Gastrocnemius medialis (tissue), 4 donors: ENCODE results near the gene PBX3. TPM values are rescaled to one million over a fixed set of nuclear protein-coding genes. Genes with fewer than 3 reads are reported as not detected.

Source experiments
- ATAC-seq, 2 donors: fragments of 150-250 bp; one replicate each; pipeline ENCODE4 v1.9.1; 2016
- DNase-seq, 2 donors: peaks; one replicate each; pipeline ENCODE4 v3.0.0-alpha.2; 2019
- H3K27ac ChIP-seq, 4 donors: fragments of 200-600 bp; sonication (generic); 1 replicate in 1 of 4; 2 replicates in 3 of 4; pipeline ENCODE4 v1.5.1; 2016 to 2018; ENCODE audit warnings: mild to moderate bottlenecking in 2 of 4, moderate library complexity in 1 of 4
- H3K27me3 ChIP-seq, 3 donors: fragments of 200-600 bp; sonication (generic) in 2 of 3; 1 replicate in 1 of 3; 2 replicates in 2 of 3; pipeline versions ENCODE4 v1.5.1 to v1.6.0; 2016 to 2019; ENCODE audit warnings: mild to moderate bottlenecking in 1 of 3, moderate library complexity in 1 of 3
- H3K36me3 ChIP-seq, 2 donors: fragments of 200-600 bp; sonication (generic) in 1 of 2; one replicate each; pipeline ENCODE4 v1.5.1; 2017 to 2018
- H3K4me1 ChIP-seq, 2 donors: fragments of 200-600 bp; sonication (generic) in 1 of 2; one replicate each; pipeline ENCODE4 v1.5.1; 2016 to 2017; ENCODE audit warnings: mild to moderate bottlenecking in 2 of 2
- H3K4me3 ChIP-seq, 4 donors: fragments of 200-600 bp; sonication (generic) in 3 of 4; 1 replicate in 1 of 4; 2 replicates in 3 of 4; pipeline ENCODE4 v1.5.1; 2016 to 2019; ENCODE audit warnings: mild to moderate bottlenecking in 2 of 4
- H3K9me3 ChIP-seq, 3 donors: fragments of 200-600 bp; sonication (generic) in 2 of 3; 1 replicate in 1 of 3; 2 replicates in 2 of 3; pipeline ENCODE4 v1.5.1; 2016 to 2019
- CTCF ChIP-seq, 5 experiments: fragments of 450-650 bp in 3 of 5; fragments of 200-600 bp in 2 of 5; sonication (generic) in 2 of 5; IDR thresholded peaks in 4 of 5; conservative IDR thresholded peaks in 1 of 5; 1 replicate in 4 of 5; 2 replicates in 1 of 5; pipeline ENCODE4 v1.5.1; 2016 to 2019; ENCODE audit warnings: antibody characterized with exemption in 5 of 5, mild to moderate bottlenecking in 3 of 5, moderate library complexity in 3 of 5
- POLR2A ChIP-seq, 2 donors: fragments of 450-650 bp; IDR thresholded peaks; one replicate each; pipeline ENCODE4 v1.6.1; 2017; ENCODE audit warnings: antibody characterized with exemption in 2 of 2, mild to moderate bottlenecking in 2 of 2, moderate library complexity in 2 of 2
- in situ Hi-C, 4 donors: fragments of 200-750 bp; cut with MboI; loops; one replicate each; pipeline versions ENCODE4 v1.15.0 to v1.8.0; 2017; ENCODE audit warnings: low sequenced_read_pairs in 4 of 4
- intact Hi-C: fragments of 100-400 bp; cut with DNase I; formaldehyde crosslinking; loops from one replicate; pipeline ENCODE4 v1.15.1; 2023; ENCODE audit warnings: low total_unique reads
- total RNA-seq, 4 donors: library from RNA; depleted of rRNA; stranded (reverse); fragments of >200 nt; gene quantifications; one replicate each; pipeline versions ENCODE4 v1.1.0 to v1.2.3, GENCODE V29; 2016

Gene PBX3
- total RNA-seq = 10 to 100 TPM in 2 of 4 donors, 1 to 10 TPM in 2; 6.6 to 31.0 (median 9.6) TPM

GRCh38 chr9:125747053-125747764 is at the start of gene PBX3:
TSS of gene PBX3 (plus strand) at chr9:125747373.
- H3K36me3 ChIP-seq = no peaks in the 10 kb centered on the region
- no peaks in the 10 kb centered on the region for H3K9me3 ChIP-seq
- DNase-seq (peak in 1 of 2 donors; percentile 8), ATAC-seq (peak; percentile 24 to 41)
- H3K4me3 ChIP-seq = peak within 1 kb of the TSS; percentile 63 to 85 (median 77)
- intact Hi-C loops (no loop called here), in situ Hi-C loops (no loop called here)
- TF ChIP-seq CTCF (IDR thresholded peaks at IDR 0.05 in 4 of 5, conservative IDR thresholded peaks at IDR 0.05 in 1 of 5) (no peak), POLR2A (IDR thresholded peaks at IDR 0.05) (no peak)
- peaks cover 14 to 41% (median 33%) of the 10 kb centered on the region in 3 donors for H3K27me3 ChIP-seq
- H3K27ac ChIP-seq = peak within 1 kb of the TSS; percentile 78 to 81 (median 80)
- H3K4me1 ChIP-seq = peaks cover 3 to 15% of the 10 kb centered on the region in 2 donors

GRCh38 chr9:125699870-125700269 is 47.3 kb upstream of the PBX3 start:
- ATAC-seq (no peak), DNase-seq (no peak)
- Histone ChIP-seq H3K27me3 (no peaks in the 10 kb centered on the region), H3K27ac (no peak overlapping the region), H3K36me3 (no peaks in the 10 kb centered on the region), H3K9me3 (no peaks in the 10 kb centered on the region), H3K4me1 (peaks cover 9 to 20% of the 10 kb centered on the region in 2 donors), H3K4me3 (no peak overlapping the region)
- TF ChIP-seq CTCF (IDR thresholded peaks at IDR 0.05 in 4 of 5, conservative IDR thresholded peaks at IDR 0.05 in 1 of 5) (no peak), POLR2A (IDR thresholded peaks at IDR 0.05) (no peak)
- in situ Hi-C loops (no loop called here), intact Hi-C loops (no loop called here)

GRCh38 chr9:125700791-125701190 is 46.4 kb upstream of the PBX3 start:
- H3K9me3 ChIP-seq = no peaks in the 10 kb centered on the region
- no peaks in the 10 kb centered on the region for H3K36me3 ChIP-seq
- in situ Hi-C loops = no loop called here
- no peak overlapping the region for H3K27ac ChIP-seq
- DNase-seq = no peak
- intact Hi-C loops = no loop called here
- peaks cover 16 to 23% of the 10 kb centered on the region in 2 donors for H3K4me1 ChIP-seq
- H3K4me3 ChIP-seq = no peak overlapping the region
- H3K27me3 ChIP-seq = no peaks in the 10 kb centered on the region
- ATAC-seq = no peak
- TF ChIP-seq POLR2A (IDR thresholded peaks at IDR 0.05) = no peak
- no peak for TF ChIP-seq CTCF (IDR thresholded peaks at IDR 0.05 in 4 of 5, conservative IDR thresholded peaks at IDR 0.05 in 1 of 5)

- Histone ChIP-seq H3K27ac (no peak overlapping the region), H3K4me3 (no peak overlapping the region), H3K9me3 (no peaks in the 10 kb centered on the region), H3K4me1 (peaks cover 21 to 22% of the 10 kb centered on the region in 2 donors), H3K36me3 (no peaks in the 10 kb centered on the region), H3K27me3 (no peaks in the 10 kb centered on the region)
- TF ChIP-seq POLR2A (IDR thresholded peaks at IDR 0.05) (no peak), CTCF (IDR thresholded peaks at IDR 0.05 in 4 of 5, conservative IDR thresholded peaks at IDR 0.05 in 1 of 5) (no peak)
- DNase-seq (no peak), ATAC-seq (no peak)
- in situ Hi-C loops (no loop called here), intact Hi-C loops (no loop called here)
These were observed 45.8 kb upstream of the PBX3 start for GRCh38 chr9:125701351-125701750.
